NCI-H69 (cell line): ENCODE measurements around the gene ZNF197.
"Not testable (repeated sequence)": the region's sequence is repeated elsewhere in the genome, so short reads cannot be mapped to it uniquely, and the experiment has no call there.

Experiments used
- DNase-seq: peaks from one replicate; lab custom pipeline; 2025; lab: John Stamatoyannopoulos, UW

Gene ZNF197

DNA sequence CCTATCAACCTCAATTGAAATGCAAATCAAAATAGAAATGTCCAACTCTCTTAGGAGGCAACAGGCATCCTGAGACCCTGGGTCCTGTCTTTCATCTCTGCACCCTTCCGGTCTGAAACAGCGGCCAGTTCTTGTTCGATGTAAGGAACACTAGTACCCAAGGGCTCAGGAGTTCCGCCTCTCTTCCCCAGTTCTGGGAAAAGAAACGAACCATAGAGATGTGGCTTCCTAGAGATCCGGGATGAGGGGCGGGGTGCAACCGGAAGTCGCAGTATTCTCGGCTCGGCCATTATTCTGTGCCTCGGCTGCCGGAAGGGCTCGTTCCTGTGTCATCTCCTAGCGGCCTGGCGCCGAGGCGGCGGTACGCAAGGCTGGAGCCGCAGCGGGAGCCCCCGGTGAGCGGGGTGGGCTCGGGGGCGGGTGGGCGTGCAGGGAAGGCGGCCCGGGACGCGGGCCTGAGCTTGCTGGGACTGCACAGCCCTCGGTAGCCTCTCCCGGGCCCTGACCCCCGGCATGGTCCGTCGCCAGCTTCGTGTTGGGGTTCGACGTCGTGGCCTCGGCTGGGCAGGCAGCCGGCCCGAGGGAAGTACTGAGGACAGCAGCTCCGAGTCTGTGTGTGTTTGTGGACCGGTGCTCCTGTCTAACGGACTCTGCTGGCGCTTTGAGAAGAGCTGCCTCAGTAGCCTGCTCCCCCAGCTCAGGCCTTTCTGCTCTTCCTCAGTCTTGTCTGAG, at the start of gene ZNF197:
TSS of gene ZNF197 (plus strand) at position 288 of the 732 bp plus-strand sequence. CDS start 4,119 bp downstream, outside the sequence.
- DNase-seq: peak; percentile 94

GRCh38 chr3:44576613-44577012, 48.2 kb upstream of the ZNF197 start:
- no peak for DNase-seq

DNA sequence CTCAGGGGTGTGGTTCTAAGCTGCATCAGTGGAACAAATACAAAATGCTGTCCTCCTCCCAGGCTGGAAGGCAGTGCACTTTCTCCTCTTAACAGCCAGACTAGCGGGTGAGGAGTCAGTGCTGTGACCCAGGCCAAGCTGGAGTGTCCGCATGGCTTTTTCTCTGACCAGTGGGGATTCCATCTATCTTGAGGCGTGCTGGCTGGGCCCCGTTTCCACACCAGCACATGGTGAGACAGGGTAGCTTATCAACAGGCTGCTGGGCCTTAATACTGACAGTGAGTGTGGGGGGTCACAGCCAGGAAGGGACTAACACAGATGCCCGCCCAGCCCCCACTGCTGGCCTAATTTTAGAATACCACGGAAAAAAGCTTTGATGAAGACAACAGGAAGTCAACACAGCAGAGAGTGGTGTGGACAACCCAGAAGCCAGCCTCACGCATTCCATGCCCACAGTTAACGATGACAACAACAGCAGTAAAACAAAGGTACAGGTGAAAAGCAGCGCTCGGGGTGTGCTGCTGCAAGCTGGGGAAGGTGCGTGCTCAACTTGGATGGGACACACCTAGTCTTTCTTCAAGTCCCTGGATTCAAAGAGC, 47.4 kb upstream of the ZNF197 start:
- DNase-seq: not testable (repeated sequence)

DNA sequence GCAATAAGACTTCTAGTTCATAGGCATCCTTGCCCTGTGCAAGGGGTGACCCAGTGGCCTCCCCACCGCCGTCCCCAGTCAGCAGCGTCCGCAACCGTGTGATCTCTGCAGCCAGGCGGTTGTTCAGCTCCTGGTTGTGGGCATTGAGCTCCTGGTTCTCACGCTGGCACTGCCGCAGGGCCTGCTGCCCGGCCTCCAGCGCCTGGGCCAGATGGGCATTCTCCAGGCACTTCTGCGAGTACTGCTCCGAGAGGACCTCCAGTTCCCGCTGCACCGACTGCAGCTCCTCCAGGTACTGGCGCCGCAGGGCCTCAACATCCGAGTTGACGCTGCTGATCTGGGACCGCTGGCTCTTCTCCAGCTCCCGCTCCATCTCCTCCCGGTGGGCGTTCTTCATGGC, 46.5 kb upstream of the ZNF197 start:
- not testable (repeated sequence) for DNase-seq

DNA sequence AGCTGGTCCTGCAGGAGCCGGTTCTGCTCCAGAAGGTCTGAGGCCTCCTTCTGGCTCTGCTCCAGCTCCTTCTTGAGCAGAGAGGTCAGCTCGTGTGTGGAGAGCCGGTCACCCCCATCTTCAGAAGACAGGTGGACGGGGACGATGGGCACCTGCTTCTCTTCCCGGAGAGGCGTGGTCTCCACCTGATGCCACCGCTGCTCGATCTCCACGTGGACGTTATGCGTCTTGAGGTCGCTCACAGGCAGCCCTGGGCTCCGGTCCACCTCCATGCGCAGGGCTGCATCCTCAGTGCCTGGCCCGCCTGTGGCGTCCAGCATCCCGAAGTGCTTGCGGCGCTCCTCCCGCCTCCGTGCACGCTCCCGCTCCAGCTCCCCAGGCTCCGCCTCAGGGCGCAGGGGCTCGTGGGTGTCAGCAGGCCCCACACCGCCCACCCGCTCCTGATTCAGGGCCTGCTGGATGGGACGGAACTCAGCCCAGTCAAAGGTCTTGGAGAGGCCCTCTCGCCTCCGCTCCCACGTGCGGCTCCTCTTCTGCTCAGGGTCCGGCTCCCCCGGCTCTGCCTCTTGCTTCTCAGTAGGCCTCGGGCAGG, 45.8 kb upstream of the ZNF197 start:
- not testable (repeated sequence) for DNase-seq

GRCh38 chr3:44579749-44580148, 45.1 kb upstream of the ZNF197 start:
- DNase-seq: not testable (repeated sequence)

DNA sequence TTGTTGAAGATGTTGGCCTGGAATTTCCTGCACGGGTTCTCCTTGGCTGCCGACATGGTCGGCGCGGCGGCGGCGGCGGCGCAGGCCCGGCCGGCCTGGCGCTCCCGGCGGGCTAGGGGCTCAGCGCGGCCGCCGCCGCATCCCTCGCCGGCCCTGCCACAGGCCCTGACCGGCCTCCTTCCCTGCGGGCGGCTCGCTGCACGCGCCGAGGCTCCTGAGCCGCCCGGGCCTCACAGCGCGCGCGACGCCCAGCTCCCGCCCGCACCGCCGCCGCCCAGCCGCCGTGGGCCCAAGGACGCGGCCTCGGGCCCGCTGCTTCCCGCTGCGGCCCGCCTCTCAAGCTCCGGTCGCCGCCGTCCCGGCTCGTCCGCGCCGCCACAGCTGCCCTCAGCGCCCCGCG, 43.9 kb upstream of the ZNF197 start:
- DNase-seq: not testable (repeated sequence)

DNA sequence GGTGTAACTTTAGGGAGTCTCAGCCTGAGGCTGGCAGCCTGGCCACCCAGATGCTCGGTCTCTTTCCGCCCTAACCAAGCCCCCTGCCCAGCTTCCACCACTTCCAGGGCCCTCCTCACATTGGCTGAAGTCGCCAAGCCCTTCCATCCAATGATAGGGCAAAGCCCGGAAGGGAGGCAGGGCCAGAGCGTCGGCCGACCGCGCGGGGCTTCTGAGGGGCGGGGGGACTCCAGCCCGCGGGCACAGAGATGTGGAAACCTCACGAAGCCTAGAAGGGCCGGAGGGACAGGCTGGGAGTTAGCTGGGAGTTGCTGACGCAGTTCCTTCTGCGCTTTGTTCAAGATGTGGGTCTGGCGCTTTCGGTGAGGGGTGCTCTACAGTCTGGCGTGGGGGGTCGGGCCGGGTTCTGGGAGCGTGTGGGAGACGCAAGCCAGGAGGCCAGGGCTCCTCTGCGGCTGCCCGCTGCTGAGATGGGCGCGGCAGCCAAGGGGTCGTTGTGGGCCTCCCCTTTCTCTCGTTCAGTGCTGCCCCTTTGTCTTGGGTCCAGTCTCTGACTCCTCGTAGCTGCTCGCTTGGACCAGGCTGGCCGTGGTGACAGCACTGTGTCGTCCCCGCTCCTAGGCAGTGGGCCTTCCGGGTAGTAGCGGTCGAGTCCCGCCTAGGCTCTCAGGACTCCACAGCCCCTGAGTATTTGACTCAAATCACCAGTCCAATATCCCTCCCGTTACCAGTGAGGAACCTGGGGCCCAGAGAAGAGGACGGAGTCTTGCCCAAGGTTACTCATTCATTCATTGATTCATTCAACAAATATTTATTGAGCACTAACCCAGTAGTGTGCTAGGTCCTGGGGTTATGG, 40.0 kb upstream of the ZNF197 start, which contains the start of gene ZNF660:
TSS of gene ZNF660 (plus strand) at position 319 of the 856 bp plus-strand sequence. CDS start 9,230 bp downstream, outside the sequence.
- peak; percentile 94 for DNase-seq

GRCh38 chr3:44596621-44597020, 28.2 kb upstream of the ZNF197 start:
- no peak for DNase-seq

DNA sequence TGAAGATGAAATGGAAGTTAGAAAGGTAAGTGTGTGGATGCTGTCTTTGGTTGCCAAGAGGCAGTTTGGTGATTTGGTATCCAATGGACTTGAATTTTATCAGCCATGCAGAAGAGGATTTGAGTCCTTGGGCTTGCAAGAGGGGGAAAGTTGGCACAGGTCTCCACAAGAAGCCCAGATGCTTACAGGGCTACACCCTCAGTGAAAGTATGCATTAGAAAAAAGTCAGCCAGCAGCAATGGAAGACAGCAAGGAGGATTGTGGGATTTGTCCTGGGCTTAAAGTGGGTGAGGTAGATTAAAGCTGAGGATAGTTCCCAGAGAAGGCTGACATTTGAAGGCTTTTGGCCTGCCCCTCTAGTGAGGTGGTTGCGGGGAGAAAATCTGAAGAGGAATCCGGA, 23.1 kb upstream of the ZNF197 start:
- no peak for DNase-seq

DNA sequence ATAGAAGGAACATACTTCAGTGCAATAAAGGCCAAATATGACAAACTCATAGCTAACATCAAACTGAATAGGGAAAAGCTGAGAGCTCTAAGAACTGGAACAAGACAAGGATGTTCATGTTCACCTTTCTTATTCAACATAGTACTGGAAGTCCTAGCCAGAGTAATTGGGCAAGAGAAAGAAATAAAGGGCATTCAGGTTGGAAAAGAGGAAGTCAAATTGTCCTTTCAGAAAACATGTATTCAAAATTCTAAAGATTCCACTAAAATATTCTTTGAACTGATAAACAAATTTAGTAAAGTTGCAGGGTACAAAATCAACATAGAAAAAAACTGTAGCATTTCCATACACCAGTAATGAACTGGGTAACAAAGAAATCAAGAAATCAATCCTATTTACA, 12.2 kb upstream of the ZNF197 start:
- no peak for DNase-seq

- no peak for DNase-seq
Measured at GRCh38 chr3:44628716-44629115, 3.9 kb downstream of the ZNF197 start.

- DNase-seq: no peak
Measured at GRCh38 chr3:44632193-44632592, 7.4 kb downstream of the ZNF197 start.

- no peak for DNase-seq
Measured at GRCh38 chr3:44642337-44642736, 17.5 kb downstream of the ZNF197 start.

DNA sequence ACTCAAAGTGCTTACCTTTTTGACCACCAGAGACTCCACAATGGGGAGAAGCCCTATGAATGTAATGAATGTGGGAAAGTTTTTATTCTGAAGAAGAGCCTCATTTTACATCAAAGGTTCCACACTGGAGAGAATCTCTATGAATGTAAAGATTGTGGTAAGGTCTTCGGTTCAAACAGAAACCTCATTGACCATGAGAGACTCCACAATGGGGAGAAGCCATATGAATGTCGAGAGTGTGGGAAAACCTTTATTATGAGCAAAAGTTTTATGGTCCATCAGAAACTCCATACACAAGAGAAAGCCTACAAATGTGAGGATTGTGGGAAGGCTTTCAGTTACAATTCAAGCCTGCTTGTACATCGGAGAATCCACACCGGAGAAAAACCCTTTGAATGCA, 18.2 kb downstream of the ZNF197 start:
- DNase-seq: no peak

DNA sequence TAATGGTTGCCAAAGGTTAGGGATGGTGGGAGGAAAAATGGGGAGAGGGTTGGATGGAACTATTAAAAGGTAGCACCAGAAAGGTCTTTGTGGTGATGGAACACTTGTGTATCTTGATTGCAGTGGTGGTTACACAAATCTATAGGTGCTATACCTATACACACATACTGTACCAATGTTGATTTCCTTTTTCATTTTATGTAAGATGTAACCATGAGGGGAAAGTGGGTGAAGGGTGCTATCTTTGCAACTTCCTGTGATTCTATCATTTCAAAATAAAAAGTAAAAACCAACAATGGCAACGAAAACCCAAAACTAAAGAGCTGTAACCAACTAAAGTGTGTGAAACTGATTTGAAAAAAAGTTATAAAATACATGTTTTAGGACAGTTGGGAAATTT, 22.9 kb downstream of the ZNF197 start:
- no peak for DNase-seq

DNA sequence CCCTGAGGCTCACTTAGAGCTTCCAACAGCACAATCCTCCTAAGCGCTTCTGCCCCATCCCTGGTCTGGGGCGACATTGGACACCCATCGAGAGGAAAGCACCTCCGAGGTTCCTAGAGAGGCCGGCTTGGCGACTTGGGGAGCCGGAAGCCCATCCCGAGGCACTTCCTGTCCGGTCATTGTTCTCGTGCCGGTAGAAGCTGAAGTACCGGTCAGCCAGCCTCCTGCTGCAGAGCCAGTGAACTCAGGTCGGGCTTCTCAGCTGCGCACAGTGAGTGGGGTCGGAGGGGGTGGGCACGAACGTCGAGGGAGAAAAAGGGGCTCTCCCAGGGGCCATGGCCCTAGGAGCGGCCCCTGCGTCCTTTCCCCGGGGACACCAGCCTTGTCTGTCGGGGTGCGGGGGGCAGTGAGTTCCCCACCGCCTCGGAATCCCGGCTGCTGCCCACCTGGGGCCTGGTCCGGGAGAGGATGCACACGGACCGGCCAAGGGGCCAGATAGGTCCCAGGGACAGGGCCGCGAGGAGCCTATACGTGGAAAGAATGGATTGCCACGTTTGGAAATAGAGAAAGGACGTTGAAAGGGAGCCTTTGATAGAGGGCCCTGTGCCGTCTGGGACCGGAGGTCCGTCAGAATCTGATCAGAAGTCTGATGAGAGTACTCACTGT, 23.9 kb downstream of the ZNF197 start, which contains the start of gene ZNF35:
TSS of gene ZNF35 (plus strand) at position 169 of the 666 bp plus-strand sequence. CDS start 2,336 bp downstream, outside the sequence.
- peak; percentile 91 for DNase-seq

DNA sequence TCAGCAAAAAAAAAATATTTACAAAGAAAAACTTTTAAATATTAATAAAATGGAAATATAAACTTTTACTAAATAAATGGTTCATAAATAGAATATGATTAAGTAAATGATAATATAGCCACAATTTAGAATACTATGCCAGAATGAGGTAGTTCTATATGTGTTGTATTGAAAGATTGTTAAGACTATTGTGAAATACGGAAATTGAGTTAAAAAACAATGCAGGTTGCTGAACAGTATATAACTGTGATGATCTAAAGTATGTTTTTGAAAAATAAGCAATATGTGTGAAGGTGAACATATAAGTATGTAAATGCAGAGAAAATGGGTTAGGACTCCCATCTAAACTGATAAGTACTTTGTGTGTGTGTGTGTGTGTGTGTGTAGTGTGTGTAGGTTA, 24.9 kb downstream of the ZNF197 start:
- no peak for DNase-seq

DNA sequence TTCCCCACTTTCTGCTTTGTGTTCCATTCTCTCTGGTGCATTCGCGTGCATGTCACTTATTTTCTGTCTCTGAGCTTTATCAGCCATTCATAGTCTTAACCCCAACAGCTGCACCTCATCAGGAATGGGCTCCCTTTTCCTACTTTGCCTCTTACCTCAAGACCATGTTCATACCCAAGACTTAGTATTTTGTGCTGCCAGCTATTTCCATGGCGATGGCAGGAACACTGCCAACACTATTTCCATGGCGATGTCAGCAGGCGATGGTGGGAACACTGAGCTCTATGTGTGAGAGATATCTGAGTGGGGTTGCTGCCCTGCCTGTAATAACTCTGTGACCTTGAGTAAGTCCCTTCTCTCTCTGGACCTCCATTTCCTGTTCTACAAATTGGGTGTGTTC, 29.2 kb downstream of the ZNF197 start:
- no peak for DNase-seq

DNA sequence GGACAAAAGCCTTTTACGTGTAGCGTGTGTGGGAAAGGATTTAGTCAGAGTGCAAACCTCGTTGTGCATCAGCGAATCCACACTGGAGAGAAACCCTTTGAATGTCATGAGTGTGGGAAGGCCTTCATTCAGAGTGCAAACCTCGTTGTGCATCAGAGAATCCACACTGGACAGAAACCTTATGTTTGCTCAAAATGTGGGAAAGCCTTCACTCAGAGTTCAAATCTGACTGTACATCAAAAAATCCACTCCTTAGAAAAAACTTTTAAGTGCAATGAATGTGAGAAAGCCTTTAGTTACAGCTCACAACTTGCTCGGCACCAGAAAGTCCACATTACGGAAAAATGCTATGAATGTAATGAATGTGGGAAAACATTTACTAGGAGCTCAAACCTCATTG, 34.2 kb downstream of the ZNF197 start:
- no peak for DNase-seq

DNA sequence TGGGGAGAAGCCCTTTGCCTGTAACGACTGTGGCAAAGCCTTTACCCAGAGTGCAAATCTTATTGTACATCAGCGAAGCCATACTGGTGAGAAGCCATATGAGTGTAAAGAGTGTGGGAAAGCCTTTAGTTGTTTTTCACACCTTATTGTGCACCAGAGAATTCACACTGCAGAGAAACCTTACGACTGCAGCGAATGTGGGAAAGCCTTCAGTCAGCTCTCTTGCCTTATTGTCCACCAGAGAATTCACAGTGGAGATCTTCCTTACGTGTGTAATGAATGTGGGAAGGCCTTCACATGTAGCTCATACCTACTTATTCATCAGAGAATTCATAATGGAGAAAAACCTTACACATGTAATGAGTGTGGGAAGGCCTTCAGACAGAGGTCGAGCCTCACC, 34.6 kb downstream of the ZNF197 start:
- DNase-seq: no peak

- peak; percentile 9 for DNase-seq
Measured at GRCh38 chr3:44661189-44661588, 36.4 kb downstream of the ZNF197 start.
